SU-DHL-6 (cell line): Measurements from ENCODE around the gene CRADD.
"Not testable (repeated sequence)": the region's sequence is repeated elsewhere in the genome, so short reads cannot be mapped to it uniquely, and the experiment has no call there.

Source experiments
- H2AFZ ChIP-seq: fragments of 200-600 bp; sonication (generic); 2 replicates; pipeline ENCODE4 v1.6.1; 2014; ENCODE audit warnings: low read depth, mild to moderate bottlenecking, moderate library complexity, mixed read lengths, antibody characterized with exemption, low read length; ENCODE audit not compliant: severe bottlenecking
- H3F3A ChIP-seq: fragments of 200-600 bp; shearing (Covaris generic); 2 replicates; pipeline ENCODE4 v1.6.0; 2016; ENCODE audit warnings: antibody characterized with exemption, mild to moderate bottlenecking; ENCODE audit not compliant: insufficient read depth
- H3K27ac ChIP-seq: fragments of 200-600 bp; sonication (generic); 2 replicates; pipeline ENCODE4 v1.5.1; 2016; ENCODE audit warnings: low read depth, mild to moderate bottlenecking, low read length, moderate library complexity, mixed read lengths
- H3K27me3 ChIP-seq: fragments of 200-600 bp; sonication (generic), shearing (Covaris generic); 2 replicates; pipeline ENCODE4 v1.6.0; 2014; ENCODE audit warnings: mild to moderate bottlenecking, low read length
- H3K36me3 ChIP-seq: fragments of 200-600 bp; sonication (generic); 2 replicates; pipeline ENCODE4 v1.6.1; 2014; ENCODE audit warnings: mild to moderate bottlenecking, low read length, mixed read lengths
- H3K4me2 ChIP-seq: fragments of 300-600, 200-600 bp; shearing (Covaris generic), sonication (generic); 2 replicates; pipeline ENCODE4 v1.6.0; 2014; ENCODE audit warnings: low read length, low read depth, mild to moderate bottlenecking; ENCODE audit not compliant: poor library complexity, severe bottlenecking
- H3K4me3 ChIP-seq: fragments of 200-600 bp; sonication (generic); 2 replicates; pipeline ENCODE4 v1.5.1; 2014; ENCODE audit warnings: antibody characterized with exemption, low read length, mild to moderate bottlenecking, mixed read lengths; ENCODE audit not compliant: insufficient read depth, poor library complexity, severe bottlenecking
- H3K79me2 ChIP-seq: fragments of 200-600 bp; sonication (generic); 2 replicates; pipeline ENCODE4 v1.6.1; 2014; ENCODE audit warnings: mild to moderate bottlenecking, low read length, moderate library complexity; ENCODE audit not compliant: insufficient read depth
- H3K9ac ChIP-seq: fragments of 200-600 bp; sonication (generic); 2 replicates; pipeline ENCODE4 v1.7.0; 2014; ENCODE audit warnings: mild to moderate bottlenecking, low read length
- H3K9me2 ChIP-seq: fragments of 200-600 bp; sonication (generic); replicated peaks from 2 replicates; pipeline ENCODE4 v1.6.1; 2014; ENCODE audit warnings: low read length; ENCODE audit not compliant: insufficient read depth
- H3K9me3 ChIP-seq: fragments of 200-600 bp; sonication (generic); 2 replicates; pipeline ENCODE4 v1.6.1; 2014; ENCODE audit warnings: low read length, mixed read lengths; ENCODE audit not compliant: insufficient read depth
- H4K20me1 ChIP-seq: fragments of 200-600 bp; sonication (generic); 2 replicates; pipeline ENCODE4 v1.6.1; 2014; ENCODE audit warnings: low read depth, mild to moderate bottlenecking, antibody characterized with exemption, low read length, moderate library complexity, mixed read lengths
- CTCF ChIP-seq: fragments of 200-600 bp; sonication (generic); IDR thresholded peaks from one replicate; pipeline ENCODE4 v1.5.1; 2017; ENCODE audit warnings: antibody characterized with exemption, mild to moderate bottlenecking, low read length, moderate library complexity; ENCODE audit not compliant: insufficient read depth, poor library complexity, severe bottlenecking
- EZH2phosphoT487 ChIP-seq: fragments of 200-600 bp; sonication (generic), shearing (Covaris generic); conservative IDR thresholded peaks from 2 replicates; pipeline ENCODE4 v1.6.1; 2018; ENCODE audit warnings: mild to moderate bottlenecking, antibody characterized with exemption, low read length, moderate library complexity, mixed read lengths

The CRADD gene

DNA sequence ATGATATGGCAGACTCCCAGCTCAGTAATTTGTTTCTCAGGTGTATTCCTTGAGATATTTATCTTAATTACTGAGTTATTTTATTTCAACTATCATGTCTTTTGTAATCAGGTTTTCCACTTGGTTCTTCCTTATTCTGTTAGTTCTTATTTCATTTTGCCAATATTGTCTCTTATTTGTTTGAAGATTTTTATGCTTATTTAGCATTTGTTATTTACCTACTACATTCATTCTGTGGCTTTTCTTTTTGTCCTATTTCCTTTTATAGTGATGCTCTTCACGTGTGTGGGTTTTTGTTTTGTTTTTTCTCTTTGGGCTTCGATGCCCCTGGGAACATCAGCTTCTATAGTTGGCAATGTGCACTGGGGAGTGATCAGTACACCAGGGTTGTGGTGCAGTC lies 40.5 kb upstream of the CRADD start:
- no peaks in the 10 kb centered on the region for H3F3A ChIP-seq
- no peaks in the 10 kb centered on the region for H3K9me2 ChIP-seq
- H3K9ac ChIP-seq, result no peak overlapping the region
- no peaks in the 10 kb centered on the region for H3K27me3 ChIP-seq
- H3K27ac ChIP-seq, result no peak overlapping the region
- no peaks in the 10 kb centered on the region for H3K9me3 ChIP-seq
- TF ChIP-seq EZH2phosphoT487 (no peak), CTCF (no peak)
- H3K4me3 ChIP-seq, result no peak overlapping the region
- H3K79me2 ChIP-seq, result no peaks in the 10 kb centered on the region
- no peak overlapping the region for H2AFZ ChIP-seq
- no peak overlapping the region for H3K4me2 ChIP-seq
- H3K36me3 ChIP-seq, result no peaks in the 10 kb centered on the region
- no peaks in the 10 kb centered on the region for H4K20me1 ChIP-seq

DNA sequence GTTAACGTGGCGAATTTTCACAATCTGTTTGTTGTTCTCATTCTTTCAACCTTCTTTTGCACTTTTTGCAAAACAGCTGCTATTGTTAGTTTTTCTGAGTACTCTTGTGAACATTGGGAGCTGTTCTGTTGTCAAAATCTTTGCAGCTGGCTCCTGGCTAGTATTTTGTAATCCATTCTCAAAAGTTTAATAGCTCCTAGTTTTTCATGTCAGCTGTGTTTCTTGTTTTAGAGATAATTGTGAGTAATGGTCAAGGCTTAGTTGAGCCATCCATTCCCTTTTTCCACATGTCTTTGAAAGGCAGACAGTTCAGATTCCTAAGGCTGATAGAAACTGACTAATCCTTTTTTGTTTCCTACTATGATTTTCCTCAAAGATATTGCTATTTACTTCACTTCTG lies 39.1 kb upstream of the CRADD start:
- Histone ChIP-seq H3K9me3 (no peaks in the 10 kb centered on the region), H3K79me2 (no peaks in the 10 kb centered on the region), H3K4me2 (no peak overlapping the region), H3K9me2 (no peaks in the 10 kb centered on the region), H3K36me3 (no peaks in the 10 kb centered on the region), H4K20me1 (no peaks in the 10 kb centered on the region), H3K4me3 (no peak overlapping the region), H3K27me3 (no peaks in the 10 kb centered on the region), H3F3A (no peaks in the 10 kb centered on the region), H3K27ac (no peak overlapping the region), H3K9ac (no peak overlapping the region), H2AFZ (no peak overlapping the region)
- TF ChIP-seq EZH2phosphoT487 (no peak), CTCF (no peak)

DNA sequence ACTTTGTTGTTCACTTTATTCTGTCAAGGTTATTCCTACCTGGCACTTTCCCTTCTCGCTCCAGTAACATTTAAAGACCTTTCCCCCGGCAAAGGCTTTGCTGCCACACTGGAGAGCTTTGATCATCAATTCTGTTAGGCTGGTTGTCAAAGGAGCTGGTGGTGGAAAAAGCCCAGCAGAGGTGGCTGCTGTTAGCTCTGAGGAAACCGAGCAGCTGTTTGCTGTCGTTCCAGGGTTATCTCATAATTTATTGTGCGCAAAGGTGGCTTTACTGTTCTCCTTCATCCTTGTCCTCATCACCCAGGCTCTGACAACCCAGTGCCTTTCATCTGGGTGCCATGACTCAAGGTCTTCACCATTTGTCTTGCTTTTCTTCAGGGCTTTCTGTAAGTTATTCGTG lies 38.2 kb upstream of the CRADD start:
- Histone ChIP-seq H2AFZ (no peak overlapping the region), H3K79me2 (no peaks in the 10 kb centered on the region), H3K9me2 (no peaks in the 10 kb centered on the region), H3K4me3 (no peak overlapping the region), H3F3A (no peaks in the 10 kb centered on the region), H3K36me3 (no peaks in the 10 kb centered on the region), H4K20me1 (no peaks in the 10 kb centered on the region), H3K27ac (no peak overlapping the region), H3K9me3 (no peaks in the 10 kb centered on the region), H3K27me3 (no peaks in the 10 kb centered on the region), H3K4me2 (no peak overlapping the region), H3K9ac (no peak overlapping the region)
- TF ChIP-seq EZH2phosphoT487, result no peak
- TF ChIP-seq CTCF, result no peak

- no peak for TF ChIP-seq EZH2phosphoT487
- TF ChIP-seq CTCF, result no peak
- no peak overlapping the region for H2AFZ ChIP-seq
These were observed 37.8 kb upstream of the CRADD start for GRCh38 chr12:93639406-93639805.

GRCh38 chr12:93641380-93641779 lies 35.8 kb upstream of the CRADD start:
- H3F3A ChIP-seq, H3K4me3 ChIP-seq, H3K79me2 ChIP-seq, H3K4me2 ChIP-seq, H3K36me3 ChIP-seq, H3K9me2 ChIP-seq, H2AFZ ChIP-seq, H3K9me3 ChIP-seq, H3K27ac ChIP-seq, H3K27me3 ChIP-seq, H4K20me1 ChIP-seq, H3K9ac ChIP-seq: not testable (repeated sequence)

More at GRCh38 chr12:93639406-93639805, 37.8 kb upstream of the CRADD start:
- Histone ChIP-seq H3K27ac (no peak overlapping the region), H3K9me3 (no peaks in the 10 kb centered on the region), H3K79me2 (no peaks in the 10 kb centered on the region), H3F3A (no peaks in the 10 kb centered on the region), H3K9me2 (no peaks in the 10 kb centered on the region), H4K20me1 (no peaks in the 10 kb centered on the region), H3K4me3 (no peak overlapping the region), H3K36me3 (no peaks in the 10 kb centered on the region), H3K27me3 (no peaks in the 10 kb centered on the region), H3K4me2 (no peak overlapping the region), H3K9ac (no peak overlapping the region)
